Stomach (tissue), 4 donors: Measurements from ENCODE around the gene TNRC18.

Experiments used
- EP300 ChIP-seq: sonication (generic); formaldehyde crosslinking; IDR thresholded peaks from one replicate; pipeline ENCODE4 v1.6.1; 2017; ENCODE audit warnings: antibody characterized with exemption
- POLR2A ChIP-seq, 4 donors: fragments of 450-650 bp; IDR thresholded peaks; one replicate each; pipeline ENCODE4 v1.6.1; 2016; ENCODE audit warnings: antibody characterized with exemption in 4 of 4, control low read depth in 2 of 4, mild to moderate bottlenecking in 1 of 4, moderate library complexity in 1 of 4
- POLR2AphosphoS5 ChIP-seq, 3 donors: sonication (generic); formaldehyde crosslinking; IDR thresholded peaks; one replicate each; pipeline ENCODE4 v1.6.1; 2016; ENCODE audit warnings: antibody characterized with exemption in 3 of 3
- TF ChIP-seq, protein P1 (sequence below), 7 experiments: fragments of 450-650 bp in 4 of 7; fragments of 200-600 bp in 3 of 7; sonication (generic) in 3 of 7; IDR thresholded peaks; one replicate each; pipeline ENCODE4 v1.5.1; 2016 to 2019; ENCODE audit warnings: antibody characterized with exemption in 7 of 7, control low read depth in 2 of 7, mild to moderate bottlenecking in 1 of 7

GRCh38 chr7:5393748-5394147 is 29.9 kb downstream of the TNRC18 start:
- TF ChIP-seq POLR2A (IDR thresholded peaks at IDR 0.05) (no peak), POLR2AphosphoS5 (IDR thresholded peaks at IDR 0.05) (no peak), EP300 (no peak)
- TF ChIP-seq, protein P1, sequence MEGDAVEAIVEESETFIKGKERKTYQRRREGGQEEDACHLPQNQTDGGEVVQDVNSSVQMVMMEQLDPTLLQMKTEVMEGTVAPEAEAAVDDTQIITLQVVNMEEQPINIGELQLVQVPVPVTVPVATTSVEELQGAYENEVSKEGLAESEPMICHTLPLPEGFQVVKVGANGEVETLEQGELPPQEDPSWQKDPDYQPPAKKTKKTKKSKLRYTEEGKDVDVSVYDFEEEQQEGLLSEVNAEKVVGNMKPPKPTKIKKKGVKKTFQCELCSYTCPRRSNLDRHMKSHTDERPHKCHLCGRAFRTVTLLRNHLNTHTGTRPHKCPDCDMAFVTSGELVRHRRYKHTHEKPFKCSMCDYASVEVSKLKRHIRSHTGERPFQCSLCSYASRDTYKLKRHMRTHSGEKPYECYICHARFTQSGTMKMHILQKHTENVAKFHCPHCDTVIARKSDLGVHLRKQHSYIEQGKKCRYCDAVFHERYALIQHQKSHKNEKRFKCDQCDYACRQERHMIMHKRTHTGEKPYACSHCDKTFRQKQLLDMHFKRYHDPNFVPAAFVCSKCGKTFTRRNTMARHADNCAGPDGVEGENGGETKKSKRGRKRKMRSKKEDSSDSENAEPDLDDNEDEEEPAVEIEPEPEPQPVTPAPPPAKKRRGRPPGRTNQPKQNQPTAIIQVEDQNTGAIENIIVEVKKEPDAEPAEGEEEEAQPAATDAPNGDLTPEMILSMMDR (IDR thresholded peaks at IDR 0.05), result no peak
